ENCODE results near the gene DSCAM.
"Not testable (repeated sequence)": the region's sequence is repeated elsewhere in the genome, so short reads cannot be mapped to it uniquely, and the experiment has no call there.

Gene DSCAM

GRCh38 chr21:40349591-40349990 lies 497.4 kb downstream of the DSCAM start:
- no peak for DNase-seq

GRCh38 chr21:40345711-40346321 lies 501.1 kb downstream of the DSCAM start:
- no peak for DNase-seq

- DNase-seq = no peak
These were observed 506.6 kb downstream of the DSCAM start for GRCh38 chr21:40340357-40340756.

- no peak for DNase-seq
These were observed 507.9 kb downstream of the DSCAM start for GRCh38 chr21:40339050-40339449.

- DNase-seq = no peak
These were observed 509.0 kb downstream of the DSCAM start for GRCh38 chr21:40337981-40338380.

- no peak for DNase-seq
These were observed 511.3 kb downstream of the DSCAM start for GRCh38 chr21:40335704-40336103.

- DNase-seq = no peak
These were observed 512.8 kb downstream of the DSCAM start for GRCh38 chr21:40334159-40334558.

- no peak for DNase-seq
These were observed 513.2 kb downstream of the DSCAM start for GRCh38 chr21:40333731-40334130.

- DNase-seq = no peak
These were observed 515.2 kb downstream of the DSCAM start for GRCh38 chr21:40331804-40332203.

- DNase-seq = no peak
These were observed 515.8 kb downstream of the DSCAM start for GRCh38 chr21:40331172-40331571.

- no peak for DNase-seq
These were observed 522.6 kb downstream of the DSCAM start for GRCh38 chr21:40324389-40324788.

GRCh38 chr21:40320718-40321117 lies 526.2 kb downstream of the DSCAM start:
- DNase-seq = not testable (repeated sequence)

- DNase-seq = no peak
These were observed 528.6 kb downstream of the DSCAM start for GRCh38 chr21:40318371-40318770.

- DNase-seq = no peak
These were observed 530.9 kb downstream of the DSCAM start for GRCh38 chr21:40316104-40316503.

GRCh38 chr21:40315626-40316025 lies 531.3 kb downstream of the DSCAM start:
- no peak for DNase-seq

GRCh38 chr21:40313260-40313659 lies 533.7 kb downstream of the DSCAM start:
- no peak for DNase-seq

- DNase-seq = no peak
These were observed 546.7 kb downstream of the DSCAM start for GRCh38 chr21:40300300-40300699.

- DNase-seq = no peak
These were observed 547.5 kb downstream of the DSCAM start for GRCh38 chr21:40299451-40299850.

GRCh38 chr21:40294345-40294744 lies 552.6 kb downstream of the DSCAM start:
- no peak for DNase-seq

- no peak for DNase-seq
These were observed 555.4 kb downstream of the DSCAM start for GRCh38 chr21:40291560-40291959.

- DNase-seq = no peak
These were observed 562.5 kb downstream of the DSCAM start for GRCh38 chr21:40284409-40284808.

- no peak for DNase-seq
These were observed 563.8 kb downstream of the DSCAM start for GRCh38 chr21:40282912-40283886.

- DNase-seq = no peak
These were observed 568.6 kb downstream of the DSCAM start for GRCh38 chr21:40278345-40278744.

GRCh38 chr21:40276001-40276400 lies 571.0 kb downstream of the DSCAM start:
- DNase-seq = no peak

Data from stimulated activated naive CD4-positive, alpha-beta T cell (primary cell).